HFFc6 (cell line): ENCODE data around the gene PITRM1. TPM values are rescaled to one million over a fixed set of nuclear protein-coding genes. Genes with fewer than 3 reads are reported as not detected.

Source experiments
- DNase-seq: peaks from one replicate; pipeline ENCODE4 v3.0.0-alpha.2; 2018
- H3K27ac Mint-ChIP-seq: 2 replicates; pipeline ENCODE4 v1.8.0; 2020; ENCODE audit warnings: mild to moderate bottlenecking, mixed read lengths
- H3K27me3 Mint-ChIP-seq: 2 replicates; pipeline ENCODE4 v1.8.0; 2021; ENCODE audit warnings: mild to moderate bottlenecking, moderate library complexity, mixed read lengths; ENCODE audit not compliant: insufficient read depth
- H3K36me3 Mint-ChIP-seq: 2 replicates; pipeline ENCODE4 v1.8.0; 2021; ENCODE audit warnings: low read depth, mixed read lengths
- H3K4me1 Mint-ChIP-seq: 2 replicates; pipeline ENCODE4 v1.8.0; 2020; ENCODE audit warnings: low read depth, mixed read lengths
- H3K4me3 Mint-ChIP-seq: 2 replicates; pipeline ENCODE4 v1.8.0; 2020; ENCODE audit warnings: mild to moderate bottlenecking, moderate library complexity, mixed read lengths
- H3K9me3 Mint-ChIP-seq: 2 replicates; pipeline ENCODE4 v1.8.0; 2020; ENCODE audit warnings: mild to moderate bottlenecking, mixed read lengths
- total RNA-seq, 6 experiments: library from RNA; stranded (reverse); fragmentation: NEBNext Ultra II Directional; extraction: Animal tissue kit (Norgen Biotek cat#: 25700); gene quantifications; 2 replicates in 1 of 6; 3 replicates in 5 of 6; pipeline ENCODE4 v1.2.3, GENCODE V29; 2021
- TF ChIP-seq, protein P1 (sequence below): fragments of 200-600 bp; sonication (generic); IDR thresholded peaks from 2 replicates; pipeline ENCODE4 v1.5.0; 2021; ENCODE audit warnings: antibody characterized with exemption, mild to moderate bottlenecking

PITRM1 gene
- total RNA-seq, 6 experiments from 2014 or later: 106 to 124 (median 112) TPM

DNA sequence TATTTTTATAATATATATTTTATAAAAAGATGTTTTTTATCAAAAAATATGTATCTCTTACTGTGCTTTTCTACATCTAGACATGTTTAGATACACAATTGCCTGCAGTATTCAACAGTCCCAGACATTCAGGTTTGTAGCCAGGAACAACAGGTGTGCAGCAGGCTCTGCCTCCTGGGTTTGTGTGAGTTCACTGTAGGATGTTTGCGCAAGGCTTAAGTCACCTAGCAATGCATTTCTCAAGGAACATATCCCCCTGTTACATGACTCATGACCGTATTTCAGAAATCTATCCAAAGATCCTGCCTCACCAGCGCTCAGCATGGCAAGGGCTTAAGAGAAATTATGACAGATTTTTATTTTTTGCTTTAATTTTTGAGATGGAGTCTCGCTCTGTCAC lies 41.5 kb downstream of the PITRM1 start:
- Mint-ChIP-seq H3K9me3 (no peaks in the 10 kb centered on the region), H3K27me3 (no peaks in the 10 kb centered on the region; the same call in 1 of the 2 replicates), H3K36me3 (peaks cover 66% of the 10 kb centered on the region), H3K4me3 (no peak overlapping the region), H3K4me1 (peaks cover 6% of the 10 kb centered on the region; the same call in 1 of the 2 replicates), H3K27ac (no peak overlapping the region)
- TF ChIP-seq, protein P1, sequence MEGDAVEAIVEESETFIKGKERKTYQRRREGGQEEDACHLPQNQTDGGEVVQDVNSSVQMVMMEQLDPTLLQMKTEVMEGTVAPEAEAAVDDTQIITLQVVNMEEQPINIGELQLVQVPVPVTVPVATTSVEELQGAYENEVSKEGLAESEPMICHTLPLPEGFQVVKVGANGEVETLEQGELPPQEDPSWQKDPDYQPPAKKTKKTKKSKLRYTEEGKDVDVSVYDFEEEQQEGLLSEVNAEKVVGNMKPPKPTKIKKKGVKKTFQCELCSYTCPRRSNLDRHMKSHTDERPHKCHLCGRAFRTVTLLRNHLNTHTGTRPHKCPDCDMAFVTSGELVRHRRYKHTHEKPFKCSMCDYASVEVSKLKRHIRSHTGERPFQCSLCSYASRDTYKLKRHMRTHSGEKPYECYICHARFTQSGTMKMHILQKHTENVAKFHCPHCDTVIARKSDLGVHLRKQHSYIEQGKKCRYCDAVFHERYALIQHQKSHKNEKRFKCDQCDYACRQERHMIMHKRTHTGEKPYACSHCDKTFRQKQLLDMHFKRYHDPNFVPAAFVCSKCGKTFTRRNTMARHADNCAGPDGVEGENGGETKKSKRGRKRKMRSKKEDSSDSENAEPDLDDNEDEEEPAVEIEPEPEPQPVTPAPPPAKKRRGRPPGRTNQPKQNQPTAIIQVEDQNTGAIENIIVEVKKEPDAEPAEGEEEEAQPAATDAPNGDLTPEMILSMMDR: no peak
- DNase-seq: no peak

GRCh38 chr10:3129581-3130340 lies 42.8 kb downstream of the PITRM1 start:
- Mint-ChIP-seq H3K27ac (peak overlapping the region; percentile 3; the same call in 1 of the 2 replicates), H3K4me3 (no peak overlapping the region), H3K4me1 (peaks cover 6% of the 10 kb centered on the region; the same call in 1 of the 2 replicates), H3K27me3 (peaks cover 3% of the 10 kb centered on the region), H3K9me3 (no peaks in the 10 kb centered on the region), H3K36me3 (peaks cover 65% of the 10 kb centered on the region)
- no peak for DNase-seq
- TF ChIP-seq, protein P1: no peak

DNA sequence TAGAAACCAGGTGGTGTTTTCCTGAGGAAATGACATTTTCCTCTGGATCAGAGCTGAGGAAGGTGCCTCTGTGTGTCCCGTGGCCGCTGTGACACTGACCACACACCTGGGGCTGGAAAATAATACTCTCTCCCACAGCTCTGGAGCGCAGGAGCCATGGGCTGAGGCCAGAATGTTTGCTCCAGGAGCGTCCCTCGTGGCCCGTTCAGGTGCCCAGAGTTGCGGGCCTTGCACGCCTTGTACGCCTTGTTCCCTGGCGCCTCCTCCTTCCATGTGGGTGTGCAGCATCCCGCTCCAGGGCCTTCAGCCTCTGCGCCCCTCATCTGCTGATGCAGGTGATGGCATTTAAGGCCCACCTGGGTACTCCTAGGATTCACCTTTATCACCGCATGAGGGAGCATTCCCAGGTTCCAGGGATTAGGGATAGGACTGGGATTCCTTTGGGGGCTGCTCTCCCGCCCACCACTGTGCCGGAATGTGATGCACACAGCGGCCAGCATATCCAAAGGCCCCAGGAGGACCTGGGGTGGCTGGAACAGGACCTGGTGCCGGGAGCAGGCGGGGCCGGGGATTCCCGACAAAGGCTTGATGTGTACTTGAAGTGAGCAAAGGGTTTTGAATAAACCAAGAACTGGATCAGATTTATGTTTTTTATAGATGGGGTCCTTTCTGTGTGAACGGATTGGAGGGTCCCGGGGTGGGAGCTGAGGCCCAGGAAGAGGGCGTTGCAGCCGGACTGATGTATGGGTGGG lies 44.0 kb downstream of the PITRM1 start:
- Mint-ChIP-seq H3K27ac (no peak overlapping the region), H3K9me3 (no peaks in the 10 kb centered on the region), H3K36me3 (peaks cover 55% of the 10 kb centered on the region), H3K4me1 (peaks cover 6% of the 10 kb centered on the region; the same call in 1 of the 2 replicates), H3K4me3 (no peak overlapping the region), H3K27me3 (peaks cover 3% of the 10 kb centered on the region)
- DNase-seq: no peak
- TF ChIP-seq, protein P1: no peak

DNA sequence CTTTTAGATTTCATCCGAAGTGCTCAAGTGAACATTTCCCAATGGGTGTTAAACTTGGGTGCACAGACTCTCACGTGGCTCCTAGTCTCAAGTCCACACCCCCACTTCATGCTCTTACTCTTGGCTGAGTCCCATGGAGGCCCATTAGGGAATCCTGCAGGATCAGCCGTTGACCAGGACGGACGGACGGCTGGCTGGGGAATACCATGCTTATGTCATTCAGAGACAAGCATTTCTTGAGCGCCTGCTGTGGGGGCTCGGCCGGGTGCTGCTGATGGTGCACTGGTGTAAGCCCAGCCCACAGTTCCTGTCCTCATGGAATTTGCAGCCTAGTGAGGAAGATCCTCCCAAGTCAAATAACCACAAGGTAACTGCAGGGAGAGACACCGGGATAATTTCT lies 44.7 kb downstream of the PITRM1 start:
- Mint-ChIP-seq H3K27ac (no peak overlapping the region), H3K27me3 (peaks cover 7% of the 10 kb centered on the region), H3K36me3 (peaks cover 54% of the 10 kb centered on the region), H3K9me3 (no peaks in the 10 kb centered on the region), H3K4me3 (no peak overlapping the region), H3K4me1 (peaks cover 6% of the 10 kb centered on the region; the same call in 1 of the 2 replicates)
- DNase-seq: no peak
- TF ChIP-seq, protein P1: no peak

DNA sequence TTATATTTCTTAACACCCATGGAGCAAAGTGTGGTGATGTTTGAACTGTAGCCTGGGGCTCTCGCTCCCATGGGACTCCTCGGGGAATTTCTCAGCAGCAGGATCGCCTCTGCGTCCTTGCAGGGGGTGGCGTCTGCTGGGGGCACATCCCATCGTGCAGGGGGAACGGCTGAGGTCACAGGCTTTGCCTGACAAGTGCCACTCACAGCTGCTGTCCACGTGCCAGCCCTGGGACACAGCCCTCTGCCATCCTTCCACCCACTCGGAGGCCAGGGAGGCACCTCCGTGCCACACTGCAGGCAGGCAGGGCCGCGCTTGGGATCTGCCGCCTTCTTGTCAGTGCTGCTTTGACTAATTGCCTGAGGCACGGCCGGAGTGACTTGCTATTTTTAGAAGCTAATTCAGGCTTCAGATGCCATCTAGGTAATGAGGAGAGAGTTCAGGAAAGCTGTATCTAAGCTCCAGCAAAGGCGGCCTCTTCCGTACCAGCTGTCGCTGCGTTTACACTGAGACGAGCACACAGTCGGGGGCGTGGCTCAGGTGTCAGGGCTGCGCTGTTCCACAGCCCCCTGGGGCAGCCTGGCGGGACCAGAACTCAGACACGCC lies 45.7 kb downstream of the PITRM1 start:
- no peaks in the 10 kb centered on the region for H3K9me3 Mint-ChIP-seq

More for the DNA sequence above, 45.7 kb downstream of the PITRM1 start:
- H3K27ac Mint-ChIP-seq: no peak overlapping the region
- H3K27me3 Mint-ChIP-seq: peaks cover 7% of the 10 kb centered on the region
- DNase-seq: no peak
- H3K4me3 Mint-ChIP-seq: no peak overlapping the region
- H3K36me3 Mint-ChIP-seq: peaks cover 53% of the 10 kb centered on the region
- peaks cover 8% of the 10 kb centered on the region; the same call in 1 of the 2 replicates for H3K4me1 Mint-ChIP-seq
- TF ChIP-seq, protein P1: no peak
